ENCODE data around the gene CTNND2.
A peak's percentile ranks its signal among the peaks of the same experiment; 100 is the strongest.

Gene CTNND2

DNA sequence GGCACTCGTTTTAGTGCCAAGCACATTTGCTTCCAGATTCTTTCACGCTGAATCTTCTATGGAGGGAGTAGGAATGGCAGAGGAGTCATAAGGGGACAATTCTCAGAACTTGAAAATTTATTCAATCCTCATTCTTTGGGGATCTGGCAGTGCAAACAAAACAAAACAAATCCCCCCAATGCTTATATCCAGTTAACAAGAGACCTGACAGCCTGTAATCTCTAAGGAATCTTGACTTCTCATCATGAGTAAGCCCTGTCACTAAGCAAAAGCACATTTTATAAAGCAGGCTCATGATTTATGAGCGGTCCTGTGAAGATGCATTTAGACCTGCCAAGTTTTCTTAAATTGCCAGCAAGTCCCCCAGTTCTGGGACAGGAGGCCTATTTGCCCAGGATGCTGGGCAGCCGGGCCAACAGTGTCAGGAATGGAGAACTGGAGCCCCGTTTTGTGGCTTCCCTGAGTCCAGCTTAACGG lies 513.9 kb downstream of the CTNND2 start:
- TF ChIP-seq, protein P1, sequence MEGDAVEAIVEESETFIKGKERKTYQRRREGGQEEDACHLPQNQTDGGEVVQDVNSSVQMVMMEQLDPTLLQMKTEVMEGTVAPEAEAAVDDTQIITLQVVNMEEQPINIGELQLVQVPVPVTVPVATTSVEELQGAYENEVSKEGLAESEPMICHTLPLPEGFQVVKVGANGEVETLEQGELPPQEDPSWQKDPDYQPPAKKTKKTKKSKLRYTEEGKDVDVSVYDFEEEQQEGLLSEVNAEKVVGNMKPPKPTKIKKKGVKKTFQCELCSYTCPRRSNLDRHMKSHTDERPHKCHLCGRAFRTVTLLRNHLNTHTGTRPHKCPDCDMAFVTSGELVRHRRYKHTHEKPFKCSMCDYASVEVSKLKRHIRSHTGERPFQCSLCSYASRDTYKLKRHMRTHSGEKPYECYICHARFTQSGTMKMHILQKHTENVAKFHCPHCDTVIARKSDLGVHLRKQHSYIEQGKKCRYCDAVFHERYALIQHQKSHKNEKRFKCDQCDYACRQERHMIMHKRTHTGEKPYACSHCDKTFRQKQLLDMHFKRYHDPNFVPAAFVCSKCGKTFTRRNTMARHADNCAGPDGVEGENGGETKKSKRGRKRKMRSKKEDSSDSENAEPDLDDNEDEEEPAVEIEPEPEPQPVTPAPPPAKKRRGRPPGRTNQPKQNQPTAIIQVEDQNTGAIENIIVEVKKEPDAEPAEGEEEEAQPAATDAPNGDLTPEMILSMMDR (IDR thresholded peaks at IDR 0.05; ENCODE audit: low read depth, low read length): no peak
- DNase-seq (ENCODE audit: low read depth, low spot score): peak; percentile 49
- in situ Hi-C loops (cut with HindIII; ENCODE audit: low sequenced_read_pairs): no loop called here
- no peak overlapping the region for H3K4me3 ChIP-seq (ENCODE audit: low read depth, low read length)

DNA sequence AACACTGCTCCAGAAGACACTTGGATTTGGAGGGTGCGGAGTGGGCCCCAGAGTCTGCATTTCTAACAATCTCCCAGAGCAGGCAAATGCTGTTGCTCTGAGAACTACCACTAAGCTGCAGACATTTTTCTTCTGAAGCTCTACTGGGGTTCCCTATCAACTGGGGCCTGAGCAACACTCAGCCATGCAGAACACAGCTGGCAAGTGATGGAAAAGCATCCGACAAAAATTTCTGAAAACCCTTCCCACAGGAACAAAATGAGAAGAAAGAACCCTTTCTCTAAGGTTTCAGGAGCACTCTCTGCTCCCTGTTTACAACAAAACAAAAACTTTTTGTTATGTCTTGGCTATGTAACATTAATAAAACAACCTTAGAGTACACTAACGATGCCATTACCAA lies 516.9 kb downstream of the CTNND2 start:
- in situ Hi-C loops (cut with HindIII; ENCODE audit: low sequenced_read_pairs): no loop called here
- DNase-seq (ENCODE audit: low read depth, low spot score): no peak
- TF ChIP-seq, protein P1 (IDR thresholded peaks at IDR 0.05; ENCODE audit: low read depth, low read length): no peak
- H3K4me3 ChIP-seq (ENCODE audit: low read depth, low read length): no peak overlapping the region

DNA sequence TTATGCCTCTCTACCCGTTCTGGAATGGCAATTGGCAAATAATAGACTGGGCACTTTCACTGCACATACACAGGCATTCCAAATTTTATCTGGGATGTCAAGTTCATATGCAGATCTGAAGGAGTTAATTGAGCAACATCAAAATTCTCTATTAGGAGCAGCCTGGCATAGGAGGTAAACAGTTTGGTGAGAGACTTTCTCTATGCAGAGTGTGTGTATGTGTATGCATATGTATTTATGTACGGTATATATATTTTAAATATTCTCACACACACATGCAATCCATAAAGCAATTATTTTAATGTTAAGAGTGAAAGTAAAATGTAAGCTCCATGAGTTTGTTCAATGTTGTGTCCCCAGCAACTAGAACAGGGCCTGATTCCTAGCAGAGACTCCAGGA lies 517.8 kb downstream of the CTNND2 start:
- H3K4me3 ChIP-seq (ENCODE audit: low read depth, low read length): no peak overlapping the region
- in situ Hi-C loops (cut with HindIII; ENCODE audit: low sequenced_read_pairs): no loop called here
- TF ChIP-seq, protein P1 (IDR thresholded peaks at IDR 0.05; ENCODE audit: low read depth, low read length): no peak

DNA sequence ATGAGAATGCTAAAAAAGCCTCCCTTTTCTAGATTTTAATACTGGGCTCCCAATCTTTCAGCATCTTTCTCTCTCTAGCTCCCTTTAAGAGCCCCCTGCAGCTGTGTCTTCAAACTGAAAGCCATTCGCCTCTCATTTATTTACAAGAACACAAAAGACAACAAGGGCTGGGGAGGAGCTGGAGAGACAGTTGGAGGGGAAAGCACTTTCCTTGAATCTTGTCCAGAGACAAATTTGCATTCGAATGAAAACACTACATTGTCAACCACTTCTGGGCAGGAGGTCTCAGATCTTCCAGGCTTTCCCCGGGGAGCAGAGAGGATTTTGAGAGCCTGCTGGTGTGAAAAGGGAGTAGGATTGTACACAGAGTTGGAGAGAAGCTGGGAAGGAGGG lies 518.3 kb downstream of the CTNND2 start:
- DNase-seq (ENCODE audit: low read depth, low spot score): no peak
- TF ChIP-seq, protein P1 (IDR thresholded peaks at IDR 0.05; ENCODE audit: low read depth, low read length): no peak
- in situ Hi-C loops (cut with HindIII; ENCODE audit: low sequenced_read_pairs): no loop called here
- no peak overlapping the region for H3K4me3 ChIP-seq (ENCODE audit: low read depth, low read length)

More for the DNA sequence above, 517.8 kb downstream of the CTNND2 start:
- DNase-seq (ENCODE audit: low read depth, low spot score): no peak

DNA sequence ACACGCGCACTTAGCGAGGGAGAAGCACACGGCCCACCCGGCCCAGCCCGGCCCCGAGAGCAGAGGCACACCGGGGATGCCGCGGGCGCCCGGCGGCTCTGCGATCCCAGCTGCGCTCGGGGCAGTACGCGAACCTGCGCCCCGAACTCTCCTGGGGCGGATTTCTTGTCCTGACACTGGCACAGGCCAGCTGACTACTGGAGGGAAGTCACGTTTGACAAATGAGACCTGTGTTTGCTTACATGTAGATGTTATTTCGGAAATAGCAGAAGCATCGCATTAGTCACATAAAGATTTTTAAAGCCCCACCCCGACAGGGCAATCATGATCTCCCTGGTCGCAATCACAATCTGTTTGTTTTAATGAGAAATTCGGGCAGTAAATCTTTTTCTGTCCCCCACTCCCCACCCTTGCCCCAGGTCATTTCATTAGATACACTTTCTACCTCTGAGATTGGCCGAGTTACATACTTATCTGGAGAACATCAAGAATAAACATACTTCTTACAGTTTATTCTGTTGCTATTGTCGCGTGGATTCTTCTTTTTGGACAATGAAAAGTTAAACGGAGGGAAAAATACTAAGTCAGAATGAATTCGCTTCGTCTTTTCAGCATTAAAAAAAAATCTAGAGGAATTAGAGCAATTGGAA lies 518.9 kb downstream of the CTNND2 start:
- peak overlapping the region; percentile 37 for H3K4me3 ChIP-seq (ENCODE audit: low read depth, low read length)
- DNase-seq (ENCODE audit: low read depth, low spot score): no peak
- in situ Hi-C loops (cut with HindIII; ENCODE audit: low sequenced_read_pairs): no loop called here

DNA sequence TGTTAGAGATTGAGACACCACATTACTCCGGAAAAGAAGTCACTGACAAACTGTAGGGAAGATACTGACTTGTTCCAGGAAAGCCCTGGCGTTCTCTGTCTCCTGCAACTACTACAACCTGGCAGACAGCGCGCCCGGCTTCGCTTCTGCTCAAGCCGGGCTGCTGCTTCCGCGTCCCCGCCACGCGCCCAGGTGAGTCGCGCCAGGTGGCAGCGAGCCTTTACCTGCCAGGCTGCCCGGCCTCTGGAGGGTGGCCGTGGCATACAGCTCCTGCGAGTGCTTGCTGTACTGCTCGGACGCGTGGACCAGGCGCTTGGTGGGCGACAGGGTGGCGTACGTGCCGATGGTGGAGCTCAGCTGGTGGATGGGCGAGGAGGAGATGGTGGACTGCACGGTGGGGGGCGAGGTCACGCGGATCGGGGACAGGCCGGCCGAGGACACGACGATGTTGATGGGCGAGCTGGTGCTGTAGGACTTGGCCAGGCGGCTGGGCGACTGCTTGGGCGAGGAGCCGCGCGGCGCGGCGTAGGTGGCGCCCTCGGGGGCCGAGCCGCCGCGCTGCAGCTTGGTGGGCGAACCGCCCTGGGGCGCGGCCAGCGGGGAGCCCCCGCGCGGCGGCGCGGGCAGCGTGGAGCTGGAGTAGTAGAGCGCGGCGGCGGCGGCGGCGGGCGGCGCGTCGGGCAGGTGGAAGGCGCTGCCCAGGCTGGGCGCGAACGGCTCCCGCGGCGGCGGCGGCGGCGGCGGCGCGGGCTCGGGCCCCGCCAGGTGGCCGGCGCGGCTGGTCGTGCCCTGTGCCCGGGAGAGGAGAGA lies 519.6 kb downstream of the CTNND2 start:
- TF ChIP-seq, protein P1 (IDR thresholded peaks at IDR 0.05; ENCODE audit: low read depth, low read length): no peak
- in situ Hi-C loops (cut with HindIII; ENCODE audit: low sequenced_read_pairs): no loop called here
- H3K4me3 ChIP-seq (ENCODE audit: low read depth, low read length): peak overlapping the region; percentile 40
- no peak for DNase-seq (ENCODE audit: low read depth, low spot score)

More for the DNA sequence above, 518.9 kb downstream of the CTNND2 start:
- TF ChIP-seq, protein P1 (IDR thresholded peaks at IDR 0.05; ENCODE audit: low read depth, low read length): no peak
